Kidney capillary endothelial cell (primary cell): Measurements from ENCODE around the gene FADS2.

ENCODE experiments used
- DNase-seq: peaks from one replicate; pipeline ENCODE4 v3.0.0-alpha.2; 2018; ENCODE audit warnings: low spot score

Gene FADS2

GRCh38 chr11:61820174-61820573, 7.9 kb upstream of the FADS2 start:
- DNase-seq, result peak; percentile 47

- DNase-seq, result no peak
Observed at GRCh38 chr11:61826930-61827570, 1.1 kb upstream of the FADS2 start.

DNA sequence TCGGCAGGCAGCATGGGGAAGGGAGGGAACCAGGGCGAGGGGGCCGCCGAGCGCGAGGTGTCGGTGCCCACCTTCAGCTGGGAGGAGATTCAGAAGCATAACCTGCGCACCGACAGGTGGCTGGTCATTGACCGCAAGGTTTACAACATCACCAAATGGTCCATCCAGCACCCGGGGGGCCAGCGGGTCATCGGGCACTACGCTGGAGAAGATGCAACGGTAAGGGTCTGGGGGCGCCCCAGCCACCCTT, 204 bp downstream of the FADS2 start:
- DNase-seq, result no peak

DNA sequence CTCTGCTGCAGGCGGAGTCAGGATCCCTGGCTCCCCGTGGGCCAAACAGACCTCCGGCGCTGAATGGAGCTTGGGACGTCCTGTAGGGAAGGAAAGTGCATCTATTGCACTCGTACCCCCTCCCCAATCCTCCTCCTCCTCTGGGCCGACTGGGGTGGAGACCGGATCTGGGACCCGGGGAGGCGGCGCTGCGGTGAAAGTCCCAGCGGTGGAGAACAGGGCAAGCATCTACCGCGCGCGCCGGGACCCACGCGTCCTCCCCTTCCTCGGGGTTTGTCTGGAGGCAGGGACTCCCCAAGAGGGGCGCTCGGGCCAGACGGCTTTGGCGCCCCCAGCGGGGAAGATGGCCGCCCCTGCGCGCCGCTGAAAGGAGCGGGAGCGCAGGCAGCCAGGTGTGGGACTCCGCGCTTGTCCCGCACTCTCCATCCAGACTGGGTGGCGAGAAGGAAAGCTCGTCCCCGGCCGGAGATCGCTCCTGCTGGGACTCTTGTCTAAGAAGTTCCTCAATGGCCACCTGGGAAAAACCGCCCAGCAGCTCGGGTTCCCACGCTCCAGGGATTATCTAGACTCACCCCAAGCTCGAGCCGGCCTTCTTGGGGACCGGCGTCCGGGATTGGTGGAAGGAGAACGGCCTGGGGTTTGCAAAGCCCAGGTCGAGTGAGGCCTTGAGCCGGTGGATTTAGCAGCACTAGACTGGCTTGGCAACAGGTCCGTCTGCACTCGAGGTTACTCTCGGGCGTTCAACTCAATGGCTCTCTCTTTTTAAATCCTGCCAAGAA, 718 bp downstream of the FADS2 start:
- peak; percentile 23 for DNase-seq

- DNase-seq, result no peak
Observed at GRCh38 chr11:61829806-61830205, 1.7 kb downstream of the FADS2 start.

DNA sequence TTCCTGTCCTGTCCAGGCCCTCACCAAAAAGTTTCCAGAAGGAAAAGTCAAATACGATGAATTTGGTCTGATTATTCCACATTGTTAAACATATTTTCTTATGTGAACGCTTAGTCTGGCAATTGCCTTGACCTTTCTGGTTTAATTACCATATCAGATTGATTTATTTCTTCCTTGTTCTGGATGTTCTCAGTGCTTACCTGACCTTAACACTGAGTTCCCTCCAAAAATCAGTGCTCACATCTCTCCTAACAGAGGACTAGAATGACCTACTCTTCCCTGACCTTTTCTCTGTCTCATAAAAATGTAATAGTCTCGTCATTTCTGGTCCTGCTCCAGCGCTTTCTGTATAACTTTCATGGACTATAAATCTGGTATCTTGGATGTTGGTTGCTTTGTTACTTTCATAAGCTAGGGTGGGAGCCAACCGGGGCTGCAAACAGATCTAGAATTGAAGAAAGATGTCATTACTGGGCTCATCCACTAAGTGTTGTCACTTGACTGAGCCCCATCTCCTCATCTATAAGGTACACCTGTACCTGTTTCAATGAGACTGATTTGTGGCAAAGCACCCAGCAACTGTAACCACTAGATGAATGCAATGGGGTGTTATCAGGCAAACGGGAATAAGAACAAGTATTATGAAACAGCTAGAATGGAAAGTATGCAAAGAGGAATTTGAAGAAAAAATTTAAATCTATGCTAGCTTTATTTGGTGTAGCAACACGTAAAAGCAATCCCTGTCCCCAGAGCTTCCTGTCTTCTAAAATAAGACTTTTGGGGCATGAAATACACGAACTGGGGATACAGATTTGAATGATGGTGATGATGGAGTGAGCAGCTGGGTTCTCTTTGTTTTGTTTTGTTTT, 2.4 kb downstream of the FADS2 start:
- DNase-seq, result no peak

GRCh38 chr11:61832207-61832606, 4.1 kb downstream of the FADS2 start:
- DNase-seq, result no peak

GRCh38 chr11:61832754-61833153, 4.7 kb downstream of the FADS2 start:
- no peak for DNase-seq

DNA sequence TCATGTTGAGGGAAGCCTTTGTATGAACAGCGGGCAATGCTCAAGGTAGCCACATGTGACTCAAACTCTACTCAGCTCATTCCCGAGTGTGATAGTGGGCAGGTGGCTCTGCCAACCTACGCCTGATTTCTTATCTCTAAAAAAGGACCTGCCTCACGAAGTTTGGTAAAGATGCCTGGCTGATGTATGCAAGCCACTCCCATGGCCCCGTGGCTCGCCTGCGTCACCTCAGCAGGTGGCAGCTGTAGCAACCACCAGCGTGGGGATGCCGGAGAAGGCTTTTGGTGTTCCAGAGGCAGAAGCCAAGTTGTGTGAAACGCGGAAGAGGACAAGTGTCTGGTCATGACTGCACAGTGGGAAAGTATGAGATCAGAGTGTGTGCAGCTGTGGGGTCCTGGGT, 5.4 kb downstream of the FADS2 start:
- no peak for DNase-seq

DNA sequence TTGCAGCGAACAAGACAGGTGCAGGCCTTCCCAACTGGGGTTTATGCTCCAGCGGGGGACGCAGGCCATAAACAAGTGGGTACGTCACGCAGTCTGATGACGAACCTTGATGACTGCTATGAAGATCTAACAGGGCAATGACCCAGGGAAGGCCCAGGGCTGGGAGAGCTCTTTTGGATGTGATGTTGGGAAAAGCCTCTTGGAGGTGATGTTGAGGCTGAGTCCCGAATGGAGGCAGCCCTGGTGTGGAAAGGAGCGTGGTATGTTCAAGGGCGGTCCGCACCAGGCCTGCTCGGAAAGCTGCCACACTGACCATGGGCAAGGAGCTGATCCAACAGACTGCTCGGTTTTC, 5.8 kb downstream of the FADS2 start:
- no peak for DNase-seq

DNA sequence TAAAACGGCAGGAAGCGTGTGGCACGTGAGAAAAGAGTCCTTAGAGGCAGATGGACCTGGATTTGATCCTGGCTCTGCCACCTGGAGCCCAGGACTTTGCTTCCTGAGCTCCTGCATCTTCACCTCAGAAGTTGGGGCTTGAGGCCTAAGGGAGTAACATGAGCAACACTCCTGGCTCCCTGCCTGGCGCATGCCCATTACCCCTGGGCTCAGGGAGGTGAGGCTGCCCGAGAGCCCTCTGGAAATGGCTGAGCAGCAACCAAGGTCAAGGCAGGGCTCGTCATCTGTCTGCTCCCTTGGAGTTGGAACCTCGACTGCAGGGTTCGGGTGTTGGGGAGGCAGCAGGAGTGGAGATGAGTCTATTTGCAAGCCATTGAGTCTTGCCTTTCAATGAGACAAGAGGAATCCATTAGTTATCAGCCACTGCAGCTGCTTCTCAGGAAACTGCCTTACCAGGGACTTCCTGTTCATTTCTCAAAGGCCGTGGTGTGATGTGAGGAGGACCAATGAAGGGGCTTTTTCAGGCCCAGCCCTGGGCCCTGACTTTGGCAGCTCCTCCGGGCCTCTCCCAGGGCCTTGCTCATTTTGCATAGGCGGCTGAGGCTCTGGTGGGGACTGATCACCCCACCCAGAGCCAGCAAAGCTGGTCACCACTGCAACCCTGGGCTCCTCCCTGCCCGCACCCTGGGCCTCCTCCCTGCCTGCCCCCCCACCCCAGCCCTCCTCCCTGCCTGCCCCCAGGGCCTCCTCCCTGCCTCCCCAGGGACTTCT, 6.4 kb downstream of the FADS2 start:
- peak; percentile 88 for DNase-seq

DNA sequence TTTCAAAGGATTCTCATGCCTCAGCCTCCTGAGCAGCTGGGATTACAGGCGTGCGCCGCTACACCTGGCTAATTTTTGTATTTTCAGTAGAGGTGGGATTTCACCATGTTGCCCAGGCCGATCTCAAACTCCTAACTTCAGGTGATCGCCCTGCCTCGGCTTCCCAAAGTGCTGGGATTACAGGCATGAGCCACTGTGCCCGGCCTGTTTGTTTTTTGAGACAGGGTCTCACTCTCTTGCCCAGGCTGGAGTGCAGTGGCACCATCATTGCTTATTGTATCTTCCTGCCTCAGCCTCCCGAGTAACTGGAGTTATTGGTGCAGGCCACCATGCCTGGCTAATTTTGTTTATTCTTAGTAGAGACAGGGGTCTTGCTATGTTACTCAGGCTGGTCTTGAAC, 8.1 kb downstream of the FADS2 start:
- no peak for DNase-seq

GRCh38 chr11:61837411-61838005, 9.4 kb downstream of the FADS2 start:
- no peak for DNase-seq

DNA sequence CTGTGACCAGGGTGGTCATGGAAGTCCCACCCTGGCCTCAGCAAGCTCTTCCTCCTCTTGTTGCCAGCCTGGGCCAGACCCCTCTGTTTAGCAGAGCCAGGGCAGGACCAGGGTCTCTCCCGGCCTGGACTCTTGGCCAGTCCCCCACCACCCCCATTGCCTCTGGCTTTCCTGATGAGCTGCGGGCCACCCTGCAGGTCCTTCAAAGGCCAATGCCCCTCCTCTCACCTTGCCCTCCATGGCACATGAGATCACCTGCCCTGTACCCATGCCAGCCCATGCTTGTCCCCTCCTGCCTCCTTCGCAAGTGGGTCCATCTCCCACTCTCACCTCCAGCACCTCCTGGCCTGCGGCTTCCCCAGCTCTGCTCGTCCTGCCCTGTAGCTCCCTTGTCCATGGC, 10.4 kb downstream of the FADS2 start:
- no peak for DNase-seq

DNA sequence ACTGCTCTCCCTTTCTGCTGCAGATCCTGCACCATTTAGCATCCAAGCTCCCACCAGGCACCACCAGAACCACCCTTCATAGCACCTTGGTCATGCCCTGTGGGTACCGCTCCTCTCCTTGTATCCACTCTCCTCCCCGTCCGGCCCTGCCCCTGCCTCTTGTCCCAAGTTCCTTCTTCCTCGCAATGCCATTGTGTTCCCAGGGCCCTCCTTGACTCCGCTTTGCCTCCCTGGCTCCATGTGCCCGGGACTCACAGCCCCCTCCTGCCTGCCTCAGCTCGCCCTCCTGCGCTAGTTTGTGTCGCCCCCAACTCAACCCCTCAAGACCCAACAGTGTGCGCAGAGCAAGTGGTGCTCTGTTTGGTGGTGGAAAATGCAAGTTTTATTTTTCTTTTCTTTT, 10.8 kb downstream of the FADS2 start:
- DNase-seq, result no peak

GRCh38 chr11:61839742-61840141, 11.6 kb downstream of the FADS2 start:
- DNase-seq, result no peak

- no peak for DNase-seq
Observed at GRCh38 chr11:61840371-61840770, 12.3 kb downstream of the FADS2 start.

- no peak for DNase-seq
Observed at GRCh38 chr11:61841636-61842527, 13.8 kb downstream of the FADS2 start.

DNA sequence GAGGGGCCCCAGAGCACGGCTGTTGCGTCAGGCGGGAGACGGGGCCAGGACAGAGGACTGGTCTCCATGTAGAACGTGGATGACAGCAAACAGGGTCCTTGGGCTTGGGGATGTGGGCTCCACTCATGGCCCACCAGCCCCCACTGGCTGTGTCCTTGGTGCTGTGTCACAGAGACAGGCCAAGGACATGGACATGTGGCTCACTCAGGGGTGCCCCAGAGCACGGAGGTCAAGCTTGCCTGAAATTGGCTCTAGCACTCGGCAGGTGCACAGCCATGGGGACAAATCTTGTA, 14.4 kb downstream of the FADS2 start:
- DNase-seq, result no peak

GRCh38 chr11:61844909-61845565, 16.9 kb downstream of the FADS2 start:
- DNase-seq, result no peak
